GM12878 (cell line): Measurements from ENCODE around the gene NUP210L. TPM values are rescaled to one million over a fixed set of nuclear protein-coding genes. Genes with fewer than 3 reads are reported as not detected.

Source experiments
- ATAC-seq: fragments of 200-7000 bp; cut with Tn5 transposase; 3 replicates; pipeline ENCODE4 v1.9.1; 2020; ENCODE audit warnings: mild to moderate bottlenecking, moderate library complexity
- BruUV-seq: library from RNA; stranded (reverse); fragments of 400-500 nt; replicated peaks from 2 replicates; lab custom pipeline; 2021; lab: Mats Ljungman, UMichigan
- CTCF ChIA-PET: fragments of 300-600 bp; sonication (Branson Sonifier 250); formaldehyde crosslinking; extraction: SDS; loops from one replicate; lab custom pipeline; 2021; ENCODE audit warnings: inconsistent platforms; lab: Yijun Ruan, JAX
- POLR2A ChIA-PET: fragments of 350-600 bp; formaldehyde crosslinking; extraction: SDS; loops from one replicate; lab custom pipeline; 2021; ENCODE audit warnings: inconsistent platforms; lab: Charles Lee
- RAD21 ChIA-PET: fragments of 300-600 bp; sonication (Branson Sonifier 250); formaldehyde crosslinking; loops from one replicate; lab custom pipeline; 2023; ENCODE audit warnings: antibody characterized with exemption; ENCODE audit not compliant: unreplicated experiment; lab: Charles Lee
- SMC1A ChIA-PET: fragments of 300-600 bp; sonication (Branson Sonifier 250); formaldehyde crosslinking; loops from one replicate; lab custom pipeline; 2023; ENCODE audit not compliant: unreplicated experiment, uncharacterized antibody; lab: Charles Lee
- DNase-seq: peaks from one replicate; pipeline ENCODE4 v3.0.0-alpha.2; 2011; ENCODE audit warnings: low read depth, low spot score
- FAIRE-seq: peaks from 3 replicates; lab custom pipeline; 2011; peaks lifted over from hg19 to GRCh38; lab: Jason Lieb, UNC
- H2AFZ ChIP-seq: 2 replicates; pipeline ENCODE4 v1.6.0; 2011; ENCODE audit warnings: low read depth, low read length, control low read depth; ENCODE audit not compliant: control insufficient read depth
- H3K27ac ChIP-seq: 2 replicates; pipeline ENCODE4 v1.5.1; 2011; ENCODE audit warnings: control low read depth; ENCODE audit not compliant: control insufficient read depth, insufficient read depth
- H3K27me3 ChIP-seq, 2 experiments: replicated peaks in 1 of 2; 2 replicates each; pipeline versions ENCODE4 v1.6.0 to v1.6.1; 2011; ENCODE audit warnings: low read length in 1 of 2; ENCODE audit not compliant: control insufficient read depth in 2 of 2, insufficient read depth in 2 of 2
- H3K36me3 ChIP-seq, 2 experiments: 2 replicates each; pipeline ENCODE4 v1.5.1; 2011; ENCODE audit warnings: low read length in 1 of 2; ENCODE audit not compliant: control insufficient read depth in 2 of 2, insufficient read depth in 2 of 2
- H3K4me1 ChIP-seq: 2 replicates; pipeline ENCODE4 v1.6.1; 2011; ENCODE audit warnings: mild to moderate bottlenecking, low read length, moderate library complexity, mixed read lengths; ENCODE audit not compliant: control insufficient read depth, insufficient read depth
- H3K4me2 ChIP-seq: 2 replicates; pipeline ENCODE4 v1.6.0; 2011; ENCODE audit warnings: control low read depth; ENCODE audit not compliant: control insufficient read depth, insufficient read depth
- H3K4me3 ChIP-seq: fragments of 200-600 bp; sonication (generic); 2 replicates; pipeline ENCODE4 v1.5.1; 2016
- H3K79me2 ChIP-seq: 2 replicates; pipeline ENCODE4 v1.6.0; 2011; ENCODE audit warnings: low read length; ENCODE audit not compliant: control insufficient read depth, insufficient read depth
- H3K9ac ChIP-seq: 2 replicates; pipeline ENCODE4 v1.8.0; 2011; ENCODE audit warnings: low read length, control low read depth, mixed read lengths; ENCODE audit not compliant: control insufficient read depth, insufficient read depth
- H3K9me3 ChIP-seq: replicated peaks from 3 replicates; pipeline ENCODE4 v1.5.1; 2011; ENCODE audit warnings: mild to moderate bottlenecking, low read length; ENCODE audit not compliant: control insufficient read depth, insufficient read depth
- H4K20me1 ChIP-seq: 2 replicates; pipeline ENCODE4 v1.6.0; 2011; ENCODE audit not compliant: control insufficient read depth, insufficient read depth
- HDAC2 ChIP-seq: fragments of 200-600 bp; sonication (generic); IDR thresholded peaks from 2 replicates; pipeline ENCODE4 v1.6.1; 2017
- IRF5 ChIP-seq: fragments of 450-650 bp; IDR thresholded peaks from 2 replicates; pipeline ENCODE4 v1.6.1; 2017; ENCODE audit warnings: borderline replicate concordance
- MAX ChIP-seq: IDR thresholded peaks from 2 replicates; pipeline ENCODE4 v1.6.1; 2012; ENCODE audit warnings: low read depth, low read length, improper control_type of control experiment
- TAF1 ChIP-seq: IDR thresholded peaks from 2 replicates; pipeline ENCODE4 v1.6.1; 2011; ENCODE audit warnings: mild to moderate bottlenecking, low read depth, low read length, borderline replicate concordance
- ZBTB33 ChIP-seq: fragments of 450-650 bp; IDR thresholded peaks from 2 replicates; pipeline ENCODE4 v1.6.1; 2017; ENCODE audit warnings: mild to moderate bottlenecking
- WGBS: methylation state at CpG from one replicate; pipeline ENCODE4 v1.1.6; 2016; ENCODE audit warnings: low lambda C conversion rate; ENCODE audit not compliant: insufficient replicate concordance, insufficient coverage; ENCODE audit errors: missing lambda C conversion rate; 5-methylcytosine and 5-hydroxymethylcytosine counted together
- in situ Hi-C: fragments of 300-500 bp; cut with MboI; formaldehyde crosslinking; loops from 9 replicates; pipeline ENCODE4 v1.14.3; 2018; ENCODE audit warnings: mixed read lengths
- intact Hi-C: fragments of 100-400 bp; cut with micrococcal nuclease; formaldehyde crosslinking; loops from one replicate; pipeline ENCODE4 v1.14.2; 2022; ENCODE audit not compliant: unreplicated experiment
- polyA plus RNA-seq, 11 experiments: library from polyadenylated mRNA; depleted of rRNA in 4 of 11; unstranded in 6 of 11; stranded (reverse) in 5 of 11; fragments of >200 nt; fragmentation: Nextera tagmentation in 4 of 11; fragmentation: Illumina TruSeq in 1 of 11; extraction: Ambion mirVana in 4 of 11; extraction: Trizol in 1 of 11; gene quantifications; 1 replicate in 1 of 11; 2 replicates in 10 of 11; pipeline versions ENCODE4 v1.2.1 to v1.2.3, GENCODE V29; 2011 to 2016; ENCODE audit warnings: inconsistent platforms in 2 of 11, missing spikeins in 2 of 11, low read depth in 1 of 11
- total RNA-seq, 4 experiments: library from RNA; depleted of rRNA in 3 of 4; stranded (reverse); fragments of >200 nt in 3 of 4; fragmentation: Illumina TruSeq in 1 of 4; extraction: Trizol in 1 of 4; gene quantifications; 2 replicates each; pipeline versions ENCODE4 v1.2.1 to v1.2.3, GENCODE V29; 2013 to 2021

Gene NUP210L
- total and polyA plus RNA-seq, 10 of the 15 experiments (the other 5 are each of a cell fraction or from before 2014, with no cell fraction given): 0.04 to 0.08 (median 0.07) TPM; not detected in 7

- intact Hi-C loops: no loop called here
- DNase-seq: no peak
- no peak overlapping the region for H3K4me3 ChIP-seq
- TF ChIP-seq HDAC2: no peak
- no peak for TF ChIP-seq IRF5
- no peak for TF ChIP-seq MAX
- no peak for TF ChIP-seq TAF1
- no peak for TF ChIP-seq ZBTB33
- TF ChIP-seq, all 136 proteins: peak for 0
- RAD21 ChIA-PET: interaction anchor here (0.6 kb wide), 1 partner anchor 350 kb away, joined by 3 read pairs; no protein-coding TSS in a partner anchor
- CTCF ChIA-PET: interaction anchor here (1.0 to 1.1 kb wide), 2 partner anchors 18 to 120 kb away, joined by 3 read pairs; partner anchors contain the start of gene JTB
- Histone ChIP-seq H3K27ac (no peak overlapping the region), H3K4me1 (peaks cover 9% of the 10 kb centered on the region; the same call in 1 of the 2 replicates), H3K4me2 (no peak overlapping the region), H3K36me3 (peaks cover 0 to 16% of the 10 kb centered on the region in 2 experiments; a peak in 3 of 4 replicates), H3K79me2 (peaks cover 25% of the 10 kb centered on the region), H3K9ac (no peak overlapping the region), H3K9me3 (no peaks in the 10 kb centered on the region), H2AFZ (no peak overlapping the region), H3K27me3 (no peaks in the 10 kb centered on the region), H4K20me1 (no peaks in the 10 kb centered on the region)
- WGBS: 68% methylated on average over 3 of the region's 3 CpGs
- SMC1A ChIA-PET: interaction anchor here (1.4 to 1.5 kb wide), 2 partner anchors 9 to 182 kb away, joined by 3 to 4 read pairs; partner anchors contain the start of gene RAB13
- in situ Hi-C loops: loop anchor here (10.0 kb wide), 1 partner anchor 490 kb away; no protein-coding TSS in a partner anchor
- POLR2A ChIA-PET: interaction anchor here (0.6 kb wide), 1 partner anchor 399 kb away, joined by 4 read pairs; no protein-coding TSS in a partner anchor
- no peak for ATAC-seq
- BruUV-seq: no TSS peak
- no peak for FAIRE-seq
Observed at GRCh38 chr1:153995202-153995601, 159.7 kb downstream of the NUP210L start.
